Left lung (tissue), 10 donors: Measurements from ENCODE around the gene TFB2M. TPM values are rescaled to one million over a fixed set of nuclear protein-coding genes. Genes with fewer than 3 reads are reported as not detected.

Experiments used
- ATAC-seq: fragments of 200-7000 bp; cut with Tn5 transposase; one replicate; pipeline ENCODE4 v1.9.1; 2020; ENCODE audit warnings: moderate library complexity
- DNase-seq, 4 donors: peaks; one replicate each; pipeline ENCODE4 v3.0.0-alpha.2; 2013 to 2020
- H3K27ac ChIP-seq, 2 donors: fragments of 200-600 bp; sonication (generic) in 1 of 2; one replicate each; pipeline versions ENCODE4 v1.5.0 to v1.8.0; 2020 to 2021
- H3K27me3 ChIP-seq, 2 donors: fragments of 200-600 bp; sonication (generic) in 1 of 2; one replicate each; pipeline versions ENCODE4 v1.5.0 to v1.8.0; 2020 to 2021
- H3K36me3 ChIP-seq, 2 donors: fragments of 200-600 bp; sonication (generic) in 1 of 2; one replicate each; pipeline versions ENCODE4 v1.5.0 to v1.8.0; 2020 to 2021
- H3K4me1 ChIP-seq, 2 donors: fragments of 200-600 bp; one replicate each; pipeline ENCODE4 v1.8.0; 2021
- H3K4me3 ChIP-seq, 2 donors: fragments of 200-600 bp; sonication (generic) in 1 of 2; one replicate each; pipeline versions ENCODE4 v1.5.0 to v1.8.0; 2020 to 2021; ENCODE audit warnings: mild to moderate bottlenecking in 1 of 2
- H3K9me3 ChIP-seq, 2 donors: fragments of 200-600 bp; sonication (generic) in 1 of 2; one replicate each; pipeline versions ENCODE4 v1.5.0 to v1.8.0; 2020 to 2021
- CTCF ChIP-seq, 2 donors: fragments of 200-600 bp; sonication (generic) in 1 of 2; IDR thresholded peaks; one replicate each; pipeline versions ENCODE4 v1.5.0 to v1.8.0; 2021; ENCODE audit warnings: antibody characterized with exemption in 2 of 2
- intact Hi-C, 2 donors: fragments of 100-400 bp; cut with DNase I; formaldehyde crosslinking; loops; one replicate each; pipeline versions ENCODE4 v1.11.2 to v1.14.2; 2022
- polyA plus RNA-seq, 6 donors: library from polyadenylated mRNA; unstranded; fragments of 120-200 nt; gene quantifications; one replicate each; pipeline ENCODE4 v1.2.1, GENCODE V29; 2013; ENCODE audit not compliant: insufficient read length in 6 of 6
- total RNA-seq, 2 donors: library from RNA; stranded (reverse); fragmentation: NEBNext Ultra II Directional; extraction: Animal tissue kit (Norgen Biotek cat#: 25700); gene quantifications; one replicate each; pipeline ENCODE4 v1.2.1, GENCODE V29; 2021
- donor health status: DM: no; HTN: yes; CAD: no.
- donor health status: DM: no; HTN: no; CAD: no.

Gene TFB2M
- total and polyA plus RNA-seq, 8 donors, result 8.8 to 17.5 (median 16.6) TPM

- no peak for ATAC-seq
- H3K27ac ChIP-seq, result no peak overlapping the region
Observed at GRCh38 chr1:246599315-246599714, 33.3 kb upstream of the TFB2M start.

GRCh38 chr1:246597971-246598370, 31.9 kb upstream of the TFB2M start:
- no peaks in the 10 kb centered on the region for H3K9me3 ChIP-seq
- ATAC-seq (no peak), DNase-seq (no peak)
- H3K4me3 ChIP-seq, result no peak overlapping the region
- intact Hi-C loops, result no loop called here
- peaks cover 0 to 3% of the 10 kb centered on the region in 2 donors for H3K4me1 ChIP-seq
- no peak for TF ChIP-seq CTCF (IDR thresholded peaks at IDR 0.05)
- H3K27me3 ChIP-seq, result no peaks in the 10 kb centered on the region
- peak overlapping the region in 1 of 2 donors; percentile 37 for H3K27ac ChIP-seq
- H3K36me3 ChIP-seq, result no peaks in the 10 kb centered on the region

More at GRCh38 chr1:246599315-246599714, 33.3 kb upstream of the TFB2M start:
- Histone ChIP-seq H3K36me3 (no peaks in the 10 kb centered on the region), H3K27me3 (no peaks in the 10 kb centered on the region), H3K4me1 (peaks cover 0 to 3% of the 10 kb centered on the region in 2 donors), H3K4me3 (no peak overlapping the region), H3K9me3 (no peaks in the 10 kb centered on the region)
- intact Hi-C loops, result no loop called here
- no peak for TF ChIP-seq CTCF (IDR thresholded peaks at IDR 0.05)
- DNase-seq, result no peak

GRCh38 chr1:246597340-246597739, 31.3 kb upstream of the TFB2M start:
- Histone ChIP-seq H3K4me1 (peaks cover 0 to 3% of the 10 kb centered on the region in 2 donors), H3K27me3 (no peaks in the 10 kb centered on the region), H3K36me3 (peaks cover 0 to under 1% of the 10 kb centered on the region in 2 donors), H3K4me3 (no peak overlapping the region), H3K27ac (peak overlapping the region; percentile 35 to 37), H3K9me3 (no peaks in the 10 kb centered on the region)
- peak; percentile 87 for ATAC-seq
- TF ChIP-seq CTCF (IDR thresholded peaks at IDR 0.05), result no peak
- intact Hi-C loops, result no loop called here
- peak in 2 of 4 donors; percentile 37 to 70 for DNase-seq

GRCh38 chr1:246595146-246595545, 29.1 kb upstream of the TFB2M start:
- ATAC-seq, result no peak
- H3K4me1 ChIP-seq, result no peaks in the 10 kb centered on the region

GRCh38 chr1:246592695-246593094, 26.6 kb upstream of the TFB2M start:
- intact Hi-C loops, result no loop called here
- Histone ChIP-seq H3K27ac (no peak overlapping the region), H3K4me3 (no peak overlapping the region), H3K9me3 (peaks cover 0 to 4% of the 10 kb centered on the region in 2 donors), H3K4me1 (peaks cover 0 to 9% of the 10 kb centered on the region in 2 donors), H3K27me3 (no peaks in the 10 kb centered on the region), H3K36me3 (peaks cover 0 to 10% of the 10 kb centered on the region in 2 donors)
- TF ChIP-seq CTCF (IDR thresholded peaks at IDR 0.05), result no peak
- DNase-seq, result no peak
- ATAC-seq, result no peak

More at GRCh38 chr1:246595146-246595545, 29.1 kb upstream of the TFB2M start:
- no peak for DNase-seq
- Histone ChIP-seq H3K27me3 (no peaks in the 10 kb centered on the region), H3K36me3 (peaks cover 0 to 10% of the 10 kb centered on the region in 2 donors), H3K27ac (no peak overlapping the region), H3K4me3 (no peak overlapping the region), H3K9me3 (peaks cover 0 to under 1% of the 10 kb centered on the region in 2 donors)
- TF ChIP-seq CTCF (IDR thresholded peaks at IDR 0.05), result no peak
- intact Hi-C loops, result no loop called here
